Liver (tissue), 3 donors: ENCODE results near the gene TAF3.

Experiments
- ATF3 ChIP-seq: IDR thresholded peaks from 2 replicates; pipeline ENCODE4 v1.6.1; 2016; ENCODE audit warnings: antibody characterized with exemption
- CTCF ChIP-seq: fragments of 150-350 bp; IDR thresholded peaks from 2 replicates; pipeline ENCODE4 v1.5.1; 2017; ENCODE audit warnings: improper control_type of control experiment, low read depth, low read length; ENCODE audit not compliant: missing input control
- JUND ChIP-seq, 2 donors: IDR thresholded peaks; 2 replicates each; pipeline ENCODE4 v1.6.1; 2016; ENCODE audit warnings: antibody characterized with exemption in 2 of 2
- REST ChIP-seq: IDR thresholded peaks from 2 replicates; pipeline ENCODE4 v1.6.1; 2016; ENCODE audit warnings: antibody characterized with exemption, mild to moderate bottlenecking
- SP1 ChIP-seq: IDR thresholded peaks from 2 replicates; pipeline ENCODE4 v1.6.1; 2018; ENCODE audit warnings: antibody characterized with exemption, mild to moderate bottlenecking
- donor health status: healthy.
- donor health status: healthy.

- TF ChIP-seq CTCF = no peak
- no peak for TF ChIP-seq JUND (IDR thresholded peaks at IDR 0.05)
- no peak for TF ChIP-seq ATF3
- no peak for TF ChIP-seq SP1
- no peak for TF ChIP-seq REST
Measured at GRCh38 chr10:7957591-7957990, 139.3 kb downstream of the TAF3 start.
